LNCaP clone FGC (cell line): ENCODE results near the gene RBM10.
A peak's percentile ranks its signal among the peaks of the same experiment; 100 is the strongest.
"Not testable (repeated sequence)": the region's sequence is repeated elsewhere in the genome, so short reads cannot be mapped to it uniquely, and the experiment has no call there.

Experiments used
- DNase-seq: peaks from one replicate; pipeline ENCODE4 v3.0.0-alpha.2; 2011; ENCODE audit warnings: low read depth
- H3K4me3 ChIP-seq: 2 replicates; pipeline ENCODE4 v1.5.1; 2011; ENCODE audit warnings: mild to moderate bottlenecking, low read depth, low read length, control low read depth
- CTCF ChIP-seq: IDR thresholded peaks from 2 replicates; pipeline ENCODE4 v1.5.1; 2012; ENCODE audit warnings: mild to moderate bottlenecking; ENCODE audit not compliant: control insufficient read depth, insufficient read depth; ENCODE audit errors: extremely low read depth

RBM10 gene

GRCh38 chrX:47144626-47145394 lies at the start of gene RBM10, which contains the start of gene NDUFB11:
Gene RBM10 (plus strand): TSS chrX:47145221. CDS start chrX:47147482, 2,261 bp downstream.
Gene NDUFB11 (minus strand): TSS chrX:47144702. CDS start chrX:47144679, 23 bp downstream.
- DNase-seq: peak; percentile 87
- peak; percentile 48 for TF ChIP-seq CTCF
- H3K4me3 ChIP-seq: peak within 1 kb of the TSS; percentile 69

- no peak for TF ChIP-seq CTCF
- no peak overlapping the region for H3K4me3 ChIP-seq
- DNase-seq: no peak
These were observed 48.0 kb upstream of the RBM10 start for GRCh38 chrX:47097018-47097417.

- no peak for TF ChIP-seq CTCF
- no peak overlapping the region for H3K4me3 ChIP-seq
- DNase-seq: no peak
These were observed 46.5 kb upstream of the RBM10 start for GRCh38 chrX:47098338-47099094.

- no peak for TF ChIP-seq CTCF
- no peak overlapping the region for H3K4me3 ChIP-seq
- DNase-seq: no peak
These were observed 43.8 kb upstream of the RBM10 start for GRCh38 chrX:47101206-47101605.

GRCh38 chrX:47110936-47111615 lies 33.9 kb upstream of the RBM10 start:
- DNase-seq: not testable (repeated sequence)

GRCh38 chrX:47112316-47112954 lies 32.6 kb upstream of the RBM10 start:
- peak; percentile 27 for TF ChIP-seq CTCF
- no peak overlapping the region for H3K4me3 ChIP-seq

More at GRCh38 chrX:47110936-47111615, 33.9 kb upstream of the RBM10 start:
- not testable (repeated sequence) for H3K4me3 ChIP-seq

GRCh38 chrX:47116551-47117110 lies 28.4 kb upstream of the RBM10 start:
- not testable (repeated sequence) for DNase-seq

More at GRCh38 chrX:47112316-47112954, 32.6 kb upstream of the RBM10 start:
- DNase-seq: no peak

GRCh38 chrX:47124466-47124865 lies 20.6 kb upstream of the RBM10 start:
- DNase-seq, H3K4me3 ChIP-seq: not testable (repeated sequence)

More at GRCh38 chrX:47116551-47117110, 28.4 kb upstream of the RBM10 start:
- H3K4me3 ChIP-seq: not testable (repeated sequence)
